Inflammatory macrophage (primary cell): ENCODE data around the gene GIN1.
A peak's percentile ranks its signal among the peaks of the same experiment; 100 is the strongest.
"Not testable (repeated sequence)": the region's sequence is repeated elsewhere in the genome, so short reads cannot be mapped to it uniquely, and the experiment has no call there.

ENCODE experiments used
- DNase-seq, 2 donors: peaks; one replicate each; pipeline ENCODE4 v3.0.0-alpha.2; 2020 to 2022

GIN1 gene

DNA sequence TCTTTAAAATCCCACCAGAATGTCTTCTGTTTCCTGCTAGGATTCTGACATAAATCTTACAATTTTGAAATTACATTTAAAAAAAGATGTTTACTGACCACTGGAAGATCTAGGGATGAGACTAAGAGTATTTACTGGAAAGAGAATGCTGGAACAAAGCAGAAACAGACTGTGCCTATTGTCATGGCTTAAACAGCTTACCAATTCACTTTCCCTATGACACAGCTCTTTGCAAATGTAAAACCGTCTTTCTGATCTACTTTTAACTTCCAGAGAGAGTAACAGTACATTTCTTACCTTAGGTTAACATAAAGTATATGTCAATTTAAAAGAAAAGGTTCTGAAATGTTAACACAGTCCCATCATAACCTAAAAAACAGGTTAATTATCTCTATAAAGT is 10.7 kb downstream of the GIN1 start:
- no peak for DNase-seq

DNA sequence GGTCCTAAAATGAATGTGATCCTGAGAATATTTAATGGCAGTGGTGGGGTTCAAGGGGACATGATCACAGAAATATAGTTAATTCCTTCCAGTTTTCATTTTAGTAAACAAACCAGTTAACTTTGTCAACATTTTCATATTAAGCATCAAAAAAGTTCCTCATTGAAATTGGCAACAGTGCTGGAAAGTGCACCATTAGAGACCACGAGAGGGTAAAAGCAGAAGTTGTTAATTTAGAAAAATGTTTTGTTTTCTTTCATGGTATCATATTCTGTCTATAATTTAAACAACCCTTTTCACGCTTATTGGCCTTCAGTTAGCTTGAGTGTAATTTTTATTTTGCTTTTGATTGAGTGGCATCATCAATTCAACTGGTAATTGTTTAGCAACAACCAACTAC is 11.9 kb downstream of the GIN1 start:
- no peak for DNase-seq

DNA sequence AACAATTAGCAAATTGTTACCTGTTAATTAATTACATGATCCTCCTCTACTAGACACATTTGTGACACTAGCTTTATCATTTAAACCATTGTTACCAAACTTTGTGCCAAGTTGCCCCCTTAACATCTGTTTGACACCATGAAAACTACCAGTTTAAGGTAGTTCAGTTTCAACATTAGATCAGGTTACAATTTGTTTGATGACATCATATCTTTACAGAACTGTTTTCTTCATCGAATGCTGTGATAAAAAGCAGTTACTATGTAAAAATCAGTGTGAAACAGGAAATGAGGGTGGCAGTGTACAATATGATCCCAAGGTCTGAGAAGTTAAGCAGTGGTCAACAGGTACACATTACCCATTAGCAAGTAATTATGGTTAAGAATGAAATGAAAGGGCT is 17.7 kb downstream of the GIN1 start:
- DNase-seq = no peak

DNA sequence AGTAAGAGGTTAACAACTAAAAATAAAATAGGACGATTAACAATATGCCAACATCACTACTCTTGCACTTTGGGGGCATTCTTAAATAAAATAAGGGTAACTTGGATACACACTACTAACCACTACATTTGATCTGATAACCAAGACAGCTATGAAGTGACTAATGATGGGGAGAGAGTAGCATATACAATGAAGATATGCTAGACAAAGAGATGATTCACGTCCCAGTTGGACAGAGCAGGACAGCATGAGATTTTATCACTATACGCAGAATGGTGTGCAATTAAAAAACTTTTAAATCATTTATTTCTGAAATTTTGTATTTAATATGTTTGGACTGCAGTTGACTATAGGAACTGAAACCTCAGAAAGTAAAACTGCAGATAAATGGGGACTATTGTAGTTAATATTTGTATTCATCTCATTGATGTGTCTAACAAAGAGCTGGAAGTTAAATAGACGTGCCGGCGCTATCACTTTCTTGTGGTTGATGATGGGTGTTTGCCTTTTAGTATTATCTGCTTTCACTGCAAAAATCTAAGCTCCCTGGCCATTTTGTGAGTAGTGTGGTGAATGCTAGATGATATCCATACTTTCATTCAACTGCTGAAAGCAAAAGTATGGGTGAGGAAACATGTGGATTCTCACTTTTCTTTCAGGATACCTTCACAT is 18.7 kb downstream of the GIN1 start:
- DNase-seq = no peak

GRCh38 chr5:103098993-103099392 is 20.9 kb downstream of the GIN1 start:
- no peak for DNase-seq

DNA sequence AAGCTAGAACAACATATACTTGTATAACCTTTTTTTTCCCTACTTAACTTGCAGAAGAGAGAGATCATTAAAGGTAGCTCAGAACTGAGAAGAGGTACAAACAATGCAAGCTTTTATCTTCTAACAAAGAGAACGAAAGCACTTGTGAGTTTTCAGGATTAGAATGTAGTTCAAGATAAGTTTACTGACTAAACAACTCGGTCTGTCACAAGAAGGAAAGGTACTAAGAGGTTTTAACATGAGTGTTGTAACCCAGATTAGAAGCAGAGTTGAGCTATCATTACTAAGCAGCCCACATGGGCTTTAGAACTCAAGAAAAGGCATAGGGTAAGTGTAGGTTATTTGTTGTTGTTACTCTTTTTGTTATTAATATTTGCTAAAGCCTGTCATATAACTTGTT is 25.2 kb downstream of the GIN1 start:
- no peak for DNase-seq

DNA sequence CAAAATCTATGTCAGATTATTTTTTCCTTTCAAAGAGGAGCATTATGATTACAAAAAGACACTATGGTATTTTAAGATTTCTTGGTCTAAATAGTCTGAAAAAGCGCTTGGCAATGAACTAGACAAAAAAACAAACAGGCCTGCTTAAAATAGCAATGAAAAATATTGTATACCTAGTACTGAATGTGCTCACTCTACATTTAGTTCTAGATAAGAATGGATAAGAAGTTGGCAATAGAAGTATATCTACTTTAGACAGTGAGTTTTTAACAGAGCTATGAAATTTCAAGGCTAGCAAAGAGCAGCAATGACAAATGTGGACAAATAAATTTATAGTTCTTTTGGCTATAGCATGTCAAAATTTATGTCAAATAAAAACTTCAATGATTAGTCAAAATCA is 26.2 kb downstream of the GIN1 start:
- no peak for DNase-seq

DNA sequence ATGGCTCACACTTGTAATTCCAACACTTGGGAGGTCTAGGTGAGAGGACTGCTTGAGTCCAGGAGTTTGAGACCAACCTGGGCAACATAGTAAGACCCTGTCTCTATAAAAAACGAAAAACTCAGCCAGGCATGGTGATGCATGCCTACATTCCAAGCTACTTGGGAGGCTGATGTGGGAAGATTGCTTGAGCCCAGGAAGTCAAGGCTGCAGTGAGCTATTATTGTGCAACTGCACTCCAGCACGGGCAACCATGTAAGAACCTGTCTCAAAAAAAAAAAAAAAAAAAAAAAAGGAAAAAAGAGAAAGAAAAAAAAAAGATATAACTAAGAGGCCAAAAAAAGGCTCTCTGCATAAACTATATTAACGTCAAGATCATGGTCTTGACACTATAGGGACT is 27.3 kb downstream of the GIN1 start:
- no peak for DNase-seq

DNA sequence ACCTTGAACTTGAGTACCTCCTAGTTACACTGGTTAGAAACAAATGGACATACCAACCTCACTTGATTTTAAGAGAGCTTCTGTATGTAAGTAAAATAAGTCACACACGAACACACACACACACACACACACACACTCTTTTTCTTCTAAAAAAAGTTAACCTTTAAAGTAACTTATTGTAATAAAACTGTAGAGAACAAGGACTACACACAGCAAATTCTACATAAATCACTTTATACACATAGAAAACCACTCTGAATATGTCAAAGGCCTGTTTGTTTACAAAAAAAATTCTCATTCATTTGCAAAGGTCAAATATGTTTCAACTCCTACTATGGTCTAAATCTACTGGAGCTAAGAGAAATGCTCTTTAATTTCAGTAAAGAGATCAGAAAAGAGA is 29.1 kb downstream of the GIN1 start:
- DNase-seq = no peak

GRCh38 chr5:103089272-103089671 is 30.7 kb downstream of the GIN1 start:
- no peak for DNase-seq

GRCh38 chr5:103086547-103086946 is 33.4 kb downstream of the GIN1 start:
- no peak for DNase-seq

DNA sequence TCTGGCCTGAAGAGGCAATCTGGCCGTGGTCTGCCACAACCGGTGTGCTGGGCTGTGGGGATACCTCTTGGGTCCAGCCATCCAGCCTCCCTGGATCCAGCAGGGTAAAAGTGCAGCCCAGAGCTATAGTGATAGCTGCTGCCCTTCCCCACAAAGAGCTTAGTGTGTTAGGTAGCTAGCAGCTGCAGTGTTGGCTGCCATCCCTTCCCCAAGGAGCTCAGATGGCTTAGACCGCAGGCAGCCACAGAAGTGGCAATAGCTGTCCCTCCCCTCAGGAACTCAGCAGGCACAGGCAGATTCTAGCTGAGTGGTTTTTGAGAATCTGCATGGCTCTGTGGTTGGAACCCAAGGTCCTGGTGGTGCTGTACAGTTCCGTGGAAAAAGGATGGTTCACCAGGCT is 40.1 kb downstream of the GIN1 start:
- DNase-seq = no peak

GRCh38 chr5:103075442-103075841 is 44.5 kb downstream of the GIN1 start:
- no peak for DNase-seq

DNA sequence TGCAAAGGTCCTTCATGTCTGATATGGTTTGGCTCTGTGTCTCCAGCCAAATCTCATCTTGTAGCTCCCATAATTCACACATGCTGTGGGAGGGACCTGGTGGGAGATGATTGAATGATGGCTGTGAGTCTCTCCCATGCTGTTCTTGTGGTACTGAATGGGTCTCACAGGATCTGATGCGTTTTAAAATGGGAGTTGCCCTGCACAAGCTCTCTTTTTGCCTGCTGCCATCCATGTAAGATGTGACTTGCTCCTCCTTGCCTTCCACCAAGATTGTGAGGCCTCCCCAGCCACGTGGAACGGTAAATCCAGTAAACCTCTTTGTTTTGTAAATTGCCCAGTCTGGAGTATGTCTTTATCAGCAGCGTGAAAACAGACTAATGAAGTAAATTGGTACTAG is 46.4 kb downstream of the GIN1 start:
- DNase-seq = not testable (repeated sequence)

DNA sequence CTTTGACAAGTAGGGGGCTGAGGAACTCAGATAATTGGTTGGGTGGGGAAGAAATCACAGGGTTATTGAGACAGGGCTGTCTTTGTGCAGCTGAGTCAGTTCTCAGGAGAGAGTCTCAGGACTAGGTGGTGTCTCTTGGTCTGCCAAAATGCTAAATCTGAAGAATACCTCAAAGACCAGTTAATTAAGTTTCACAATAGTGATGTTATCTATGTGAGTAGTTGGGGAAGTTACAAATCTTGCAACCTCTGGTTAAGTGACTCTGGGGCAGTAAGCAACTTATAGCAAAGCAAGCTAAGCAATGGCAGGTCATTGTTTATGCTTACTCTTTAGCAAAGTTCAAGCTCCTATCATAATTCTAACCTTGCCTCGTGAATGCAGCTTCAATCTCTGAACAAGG is 53.6 kb downstream of the GIN1 start:
- no peak for DNase-seq

GRCh38 chr5:103060424-103060954 is 59.4 kb downstream of the GIN1 start:
- DNase-seq = no peak

GRCh38 chr5:103059525-103059924 is 60.4 kb downstream of the GIN1 start:
- DNase-seq = no peak

DNA sequence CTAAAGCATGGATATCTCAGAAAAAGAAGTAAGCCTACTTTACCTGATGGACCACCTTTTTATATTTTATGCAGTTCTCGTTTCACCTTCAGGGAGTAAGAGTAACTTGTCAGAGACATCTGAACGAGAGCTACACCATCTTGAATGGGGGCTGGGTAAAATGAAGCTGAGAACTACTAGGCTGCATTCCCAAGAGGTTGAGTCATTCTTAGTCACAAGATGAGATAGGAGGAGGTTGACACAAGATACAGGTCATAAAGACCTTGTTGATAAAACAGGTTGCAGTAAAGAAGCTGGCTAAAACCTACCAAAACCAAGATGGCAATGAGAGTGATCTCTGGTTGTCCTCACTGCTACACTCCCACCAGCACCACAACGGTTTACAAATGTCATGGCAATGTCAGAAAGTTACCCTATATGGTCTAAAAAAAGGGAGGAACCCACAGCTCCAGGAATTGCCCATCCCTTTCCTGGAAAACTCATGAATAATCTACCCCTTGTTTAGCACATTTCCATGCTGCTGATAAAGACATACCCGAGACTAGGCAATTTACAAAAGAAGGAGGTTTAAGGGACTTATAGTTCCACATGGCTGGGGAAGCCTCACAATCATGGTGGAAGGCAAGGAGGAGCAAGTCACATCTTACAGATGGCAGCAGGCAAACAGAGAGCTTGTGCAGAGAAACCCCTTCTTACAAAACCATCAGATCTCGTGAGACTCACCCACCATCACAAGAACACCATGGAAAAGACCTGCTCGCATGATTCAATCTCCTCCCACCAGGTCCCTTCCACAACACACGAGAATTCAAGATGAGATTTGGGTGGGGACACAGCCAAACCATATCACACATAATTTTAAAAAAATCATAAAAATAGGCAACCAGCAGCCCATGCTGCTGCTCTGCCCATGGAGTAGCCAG is 62.5 kb downstream of the GIN1 start:
- DNase-seq = no peak

- not testable (repeated sequence) for DNase-seq
These were observed 73.2 kb downstream of the GIN1 start for GRCh38 chr5:103046706-103047105.

DNA sequence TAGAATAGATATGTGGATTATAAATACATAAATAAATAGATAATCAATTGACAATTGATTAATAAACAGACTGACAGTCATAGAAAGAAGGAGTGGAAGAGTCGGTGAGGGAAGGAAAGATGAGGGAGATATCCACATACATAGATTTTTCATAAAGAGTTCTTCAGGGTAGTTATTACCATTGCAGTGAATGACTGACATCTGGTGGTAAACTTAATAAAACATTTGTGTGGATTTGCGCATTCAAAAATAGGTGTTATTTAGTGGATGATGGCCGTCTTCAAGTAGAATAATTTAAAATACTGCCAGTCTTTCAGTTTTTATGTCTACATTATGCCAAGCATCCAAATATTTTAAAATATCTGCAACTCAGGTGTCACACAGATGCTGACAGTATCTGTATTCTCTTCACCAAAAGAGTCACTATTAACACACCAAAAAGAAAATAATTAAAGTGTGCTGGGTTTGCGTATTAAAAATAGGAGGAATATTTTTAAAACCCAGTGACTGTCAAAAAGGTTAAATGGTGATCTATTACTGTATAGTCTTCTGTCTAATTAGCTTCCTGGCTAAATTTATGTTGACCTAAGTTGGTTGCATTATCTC is 78.8 kb downstream of the GIN1 start:
- DNase-seq = peak; percentile 16 to 35

GRCh38 chr5:103037673-103038455 is 82.1 kb downstream of the GIN1 start:
- no peak for DNase-seq

DNA sequence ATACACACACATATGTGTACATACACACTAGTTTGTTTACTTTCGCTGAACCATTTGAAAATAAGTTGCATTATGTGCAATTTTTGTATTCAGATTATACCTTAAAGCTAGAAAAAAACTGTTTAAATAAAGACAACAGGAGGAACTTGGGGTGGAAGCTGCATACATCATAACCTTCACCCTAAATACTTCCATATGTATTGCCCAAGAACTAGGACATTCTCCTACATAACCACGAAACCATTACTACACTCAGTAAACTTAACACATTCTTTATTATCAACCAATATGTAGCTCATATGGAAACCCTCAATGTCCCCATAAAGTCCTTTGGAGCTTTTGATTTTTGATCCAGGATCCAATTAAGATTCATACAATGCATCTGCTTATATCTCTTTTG is 83.3 kb downstream of the GIN1 start:
- no peak for DNase-seq
